Activated naive CD8-positive, alpha-beta T cell treated with anti-CD3 and anti-CD28 coated beads, Interleukin-2, amount 50 U/mL, for 24 hours (primary cell): ENCODE measurements around the gene ARHGAP23.
A peak's percentile ranks its signal among the peaks of the same experiment; 100 is the strongest.
"Not testable (repeated sequence)": the region's sequence is repeated elsewhere in the genome, so short reads cannot be mapped to it uniquely, and the experiment has no call there.

Experiments
- ATAC-seq: fragments of 150-1000 bp; cut with Tn5 transposase; one replicate; pipeline ENCODE4 v1.10.0; 2021
- DNase-seq: peaks from one replicate; pipeline ENCODE4 v3.0.0; 2021
- H3K27ac Mint-ChIP-seq: one replicate; pipeline ENCODE4 v1.8.0; 2021; ENCODE audit warnings: mild to moderate bottlenecking, mixed read lengths
- H3K27me3 Mint-ChIP-seq: one replicate; pipeline ENCODE4 v1.8.0; 2021; ENCODE audit warnings: mixed read lengths
- H3K36me3 Mint-ChIP-seq: one replicate; pipeline ENCODE4 v1.8.0; 2021; ENCODE audit warnings: low read depth, mixed read lengths
- H3K4me1 Mint-ChIP-seq: one replicate; pipeline ENCODE4 v1.8.0; 2021; ENCODE audit warnings: mixed read lengths
- H3K4me3 Mint-ChIP-seq: one replicate; pipeline ENCODE4 v1.8.0; 2021; ENCODE audit warnings: mild to moderate bottlenecking, moderate library complexity, mixed read lengths
- H3K9me3 Mint-ChIP-seq: one replicate; pipeline ENCODE4 v1.8.0; 2021; ENCODE audit warnings: mixed read lengths

The ARHGAP23 gene

GRCh38 chr17:38429476-38430100, 1.3 kb downstream of the ARHGAP23 start:
- Mint-ChIP-seq H3K27ac (no peak overlapping the region), H3K27me3 (peaks cover 25% of the 10 kb centered on the region), H3K9me3 (no peaks in the 10 kb centered on the region), H3K36me3 (no peaks in the 10 kb centered on the region), H3K4me1 (peaks cover 12% of the 10 kb centered on the region), H3K4me3 (peak overlapping the region; percentile 50)
- DNase-seq (no peak), ATAC-seq (no peak)

DNA sequence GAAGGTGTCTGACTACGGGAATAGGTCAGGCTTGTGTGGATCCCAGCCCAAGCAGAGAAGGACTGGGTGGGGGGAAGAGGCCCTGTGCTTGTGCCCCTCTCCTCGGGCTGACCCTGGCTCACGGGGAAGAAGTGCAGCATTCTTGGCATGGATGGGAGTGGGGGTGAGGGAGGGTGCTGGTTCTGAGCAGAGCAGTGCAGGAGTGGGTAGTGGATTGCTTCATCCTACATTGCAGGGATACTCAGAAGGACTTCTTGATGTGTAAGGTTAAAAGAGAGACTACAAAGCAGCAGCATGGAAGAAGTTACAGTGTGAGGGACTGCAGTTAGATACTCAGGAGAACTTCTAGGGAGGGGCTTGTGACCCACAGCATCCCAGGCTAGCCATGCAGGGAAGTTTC, 2.1 kb downstream of the ARHGAP23 start:
- H3K4me3 Mint-ChIP-seq: no peak overlapping the region
- H3K4me1 Mint-ChIP-seq: peaks cover 12% of the 10 kb centered on the region
- H3K9me3 Mint-ChIP-seq: no peaks in the 10 kb centered on the region
- no peak overlapping the region for H3K27ac Mint-ChIP-seq
- DNase-seq (no peak), ATAC-seq (no peak)
- no peaks in the 10 kb centered on the region for H3K36me3 Mint-ChIP-seq
- peaks cover 19% of the 10 kb centered on the region for H3K27me3 Mint-ChIP-seq

DNA sequence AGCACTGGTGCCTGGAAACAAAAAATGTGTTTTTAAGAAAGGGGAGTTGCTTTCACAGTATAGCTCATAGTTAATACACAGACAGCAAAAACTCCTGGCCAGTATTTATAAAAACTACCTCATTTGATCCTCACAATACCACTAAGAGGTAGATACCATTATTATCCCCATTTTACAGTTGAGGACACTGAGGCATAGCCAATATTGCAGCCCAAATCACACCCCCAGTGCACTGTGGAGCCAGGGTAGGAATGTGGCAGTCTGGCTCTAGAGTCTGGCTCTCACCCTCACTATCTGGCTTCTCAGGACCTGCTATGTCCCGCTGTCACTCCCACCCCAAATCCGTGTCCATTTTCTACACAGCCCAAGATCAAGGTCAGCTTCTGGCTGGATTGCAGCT, 2.6 kb downstream of the ARHGAP23 start:
- H3K36me3 Mint-ChIP-seq: no peaks in the 10 kb centered on the region
- H3K4me3 Mint-ChIP-seq: no peak overlapping the region
- ATAC-seq (no peak), DNase-seq (no peak)
- H3K4me1 Mint-ChIP-seq: peaks cover 12% of the 10 kb centered on the region
- H3K27me3 Mint-ChIP-seq: peaks cover 19% of the 10 kb centered on the region
- no peaks in the 10 kb centered on the region for H3K9me3 Mint-ChIP-seq
- no peak overlapping the region for H3K27ac Mint-ChIP-seq

DNA sequence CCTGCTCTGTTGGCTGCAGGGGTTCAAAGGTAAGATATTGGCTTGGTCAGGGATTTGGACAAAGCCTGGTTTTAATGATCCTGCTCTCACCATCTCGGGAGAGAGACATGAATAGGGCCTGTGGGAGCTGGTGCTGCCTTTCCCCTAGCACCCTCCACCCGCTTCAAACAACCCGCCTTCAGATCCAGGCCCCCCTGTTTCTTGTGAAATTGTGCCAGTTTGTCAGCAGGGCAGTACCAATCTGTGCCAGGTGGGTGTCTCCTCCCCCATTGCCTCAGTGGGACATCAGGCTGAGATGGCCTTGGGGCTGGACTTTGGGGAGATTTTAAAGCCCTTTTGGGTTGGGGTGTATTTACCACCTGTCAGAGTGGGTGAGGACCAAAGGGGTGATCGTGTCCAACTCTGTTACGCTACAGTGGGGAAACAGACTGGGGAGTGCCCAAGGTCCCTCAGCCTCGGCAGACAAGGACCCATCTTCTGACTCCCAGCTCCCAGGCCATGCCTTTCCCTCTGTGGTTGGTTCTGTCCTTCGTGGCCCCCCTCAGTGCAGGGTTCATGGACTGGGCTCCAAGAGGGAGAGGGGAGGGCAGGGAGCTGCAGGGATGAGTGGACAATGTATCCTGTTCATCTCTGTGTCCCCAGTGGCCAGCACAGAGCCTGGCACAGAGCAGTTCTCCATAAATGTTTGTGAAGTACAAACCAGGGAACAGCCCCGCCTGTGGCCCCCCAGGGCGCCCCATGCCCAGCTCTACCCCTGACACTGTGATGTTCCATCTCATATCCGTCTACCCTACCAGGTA, 3.3 kb downstream of the ARHGAP23 start:
- Mint-ChIP-seq H3K9me3 (no peaks in the 10 kb centered on the region), H3K36me3 (no peaks in the 10 kb centered on the region), H3K4me3 (no peak overlapping the region), H3K4me1 (peaks cover 12% of the 10 kb centered on the region), H3K27ac (no peak overlapping the region), H3K27me3 (peaks cover 19% of the 10 kb centered on the region)
- no peak for ATAC-seq
- no peak for DNase-seq

GRCh38 chr17:38434178-38434665, 6.0 kb downstream of the ARHGAP23 start:
- H3K27ac Mint-ChIP-seq: no peak overlapping the region
- no peaks in the 10 kb centered on the region for H3K9me3 Mint-ChIP-seq
- H3K27me3 Mint-ChIP-seq: peaks cover 10% of the 10 kb centered on the region
- H3K4me3 Mint-ChIP-seq: no peak overlapping the region
- peaks cover 3% of the 10 kb centered on the region for H3K4me1 Mint-ChIP-seq
- ATAC-seq (no peak), DNase-seq (no peak)
- no peaks in the 10 kb centered on the region for H3K36me3 Mint-ChIP-seq

GRCh38 chr17:38435795-38436194, 7.5 kb downstream of the ARHGAP23 start:
- H3K9me3 Mint-ChIP-seq: no peaks in the 10 kb centered on the region
- no peaks in the 10 kb centered on the region for H3K4me1 Mint-ChIP-seq
- no peak overlapping the region for H3K4me3 Mint-ChIP-seq
- no peak overlapping the region for H3K27ac Mint-ChIP-seq
- ATAC-seq: no peak
- no peak for DNase-seq
- H3K27me3 Mint-ChIP-seq: no peaks in the 10 kb centered on the region
- no peaks in the 10 kb centered on the region for H3K36me3 Mint-ChIP-seq

DNA sequence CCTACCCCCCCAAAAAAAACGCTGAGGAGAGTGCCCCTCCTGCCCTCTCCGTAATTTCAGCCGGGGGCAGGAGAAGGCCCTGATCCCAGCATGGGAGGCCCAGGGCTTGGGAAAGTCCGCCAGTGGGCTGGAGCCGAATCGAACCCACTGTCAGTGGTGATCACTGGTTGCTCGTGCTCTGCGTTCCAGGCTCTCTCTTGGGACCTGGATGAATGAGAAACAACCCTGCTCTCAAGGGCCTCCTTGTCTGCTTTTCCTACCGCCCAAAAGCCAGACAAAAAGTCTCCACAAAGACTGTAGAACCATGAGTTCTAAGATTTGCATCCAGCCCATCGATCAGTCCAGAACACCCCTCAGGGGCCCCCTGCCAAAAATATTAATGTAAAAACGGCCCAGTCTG, 8.1 kb downstream of the ARHGAP23 start:
- H3K4me3 Mint-ChIP-seq: no peak overlapping the region
- no peaks in the 10 kb centered on the region for H3K9me3 Mint-ChIP-seq
- no peak overlapping the region for H3K27ac Mint-ChIP-seq
- DNase-seq (no peak), ATAC-seq (no peak)
- H3K36me3 Mint-ChIP-seq: no peaks in the 10 kb centered on the region
- no peaks in the 10 kb centered on the region for H3K4me1 Mint-ChIP-seq
- H3K27me3 Mint-ChIP-seq: no peaks in the 10 kb centered on the region

DNA sequence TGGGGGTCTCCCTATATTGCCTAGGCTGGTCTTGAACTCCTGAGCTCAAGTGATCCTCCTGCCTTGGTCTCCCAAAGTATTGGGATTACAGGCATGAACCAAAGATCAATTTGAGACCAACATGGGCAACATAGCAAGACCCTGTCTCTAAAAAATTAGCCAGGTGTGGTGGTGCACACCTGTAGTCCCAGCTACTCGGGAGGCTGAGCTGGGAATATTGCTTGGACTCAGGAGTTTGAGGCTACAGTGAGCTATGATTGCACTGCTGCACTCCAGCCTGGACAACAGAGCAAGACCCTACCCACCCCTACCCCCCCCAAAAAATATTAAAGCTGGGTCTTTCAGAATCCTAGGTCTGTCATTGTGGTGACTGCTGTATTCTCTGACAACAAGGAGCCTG, 9.0 kb downstream of the ARHGAP23 start:
- H3K4me3 Mint-ChIP-seq, H3K27me3 Mint-ChIP-seq, H3K36me3 Mint-ChIP-seq, ATAC-seq, H3K4me1 Mint-ChIP-seq, H3K9me3 Mint-ChIP-seq, H3K27ac Mint-ChIP-seq, DNase-seq: not testable (repeated sequence)

DNA sequence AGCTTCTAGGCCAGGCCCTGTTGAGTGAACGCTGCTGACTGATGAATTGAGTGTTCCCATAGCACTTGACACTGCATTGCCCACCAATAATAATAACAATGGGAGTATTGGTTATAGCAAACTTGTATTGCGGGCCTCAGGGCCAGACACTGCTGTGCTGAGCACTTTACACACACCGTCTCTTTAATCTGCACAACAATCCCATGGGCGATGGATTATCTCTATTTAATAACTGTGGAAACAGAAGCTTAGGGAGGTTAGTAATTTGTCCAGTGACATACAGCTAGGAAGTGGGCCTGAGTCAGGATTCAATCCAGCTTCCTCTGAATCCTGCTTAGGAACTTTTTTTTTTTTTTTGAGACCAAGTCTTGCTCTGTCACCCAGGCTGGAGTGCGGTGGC, 11.2 kb downstream of the ARHGAP23 start:
- DNase-seq (no peak), ATAC-seq (no peak)
- Mint-ChIP-seq H3K27ac (no peak overlapping the region), H3K9me3 (no peaks in the 10 kb centered on the region), H3K36me3 (no peaks in the 10 kb centered on the region), H3K27me3 (peaks cover 2% of the 10 kb centered on the region), H3K4me3 (no peak overlapping the region), H3K4me1 (no peaks in the 10 kb centered on the region)

- Mint-ChIP-seq H3K36me3 (no peaks in the 10 kb centered on the region), H3K27me3 (peaks cover 2% of the 10 kb centered on the region), H3K4me3 (no peak overlapping the region), H3K27ac (no peak overlapping the region), H3K9me3 (no peaks in the 10 kb centered on the region), H3K4me1 (no peaks in the 10 kb centered on the region)
- ATAC-seq: no peak
- DNase-seq: no peak
Measured at GRCh38 chr17:38440614-38441397, 12.5 kb downstream of the ARHGAP23 start.

- no peak overlapping the region for H3K4me3 Mint-ChIP-seq
- no peaks in the 10 kb centered on the region for H3K9me3 Mint-ChIP-seq
- no peak overlapping the region for H3K27ac Mint-ChIP-seq
- peaks cover 2% of the 10 kb centered on the region for H3K27me3 Mint-ChIP-seq
- no peaks in the 10 kb centered on the region for H3K36me3 Mint-ChIP-seq
- no peak for ATAC-seq
- no peaks in the 10 kb centered on the region for H3K4me1 Mint-ChIP-seq
- no peak for DNase-seq
Measured at GRCh38 chr17:38441429-38442061, 13.3 kb downstream of the ARHGAP23 start.

DNA sequence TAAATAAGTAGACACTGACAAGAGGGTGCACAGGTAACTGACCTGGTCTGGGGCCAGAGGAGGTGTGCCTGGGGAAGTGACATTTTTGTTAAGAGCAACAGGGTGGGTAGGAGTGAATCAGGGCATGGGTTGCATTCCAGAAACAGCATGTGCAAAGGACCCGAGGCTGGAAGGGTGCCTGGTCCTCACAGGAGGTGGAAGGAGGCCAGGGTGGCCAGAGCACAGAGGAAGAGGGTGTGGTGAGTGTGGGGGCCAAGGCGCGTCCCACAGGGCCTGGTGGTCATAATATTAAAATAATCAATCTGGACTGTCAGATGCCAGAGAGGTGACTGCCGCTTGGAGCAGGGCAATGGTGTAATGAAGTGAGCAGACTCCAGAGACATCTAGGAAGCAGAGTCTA, 14.3 kb downstream of the ARHGAP23 start:
- no peak for ATAC-seq
- no peaks in the 10 kb centered on the region for H3K9me3 Mint-ChIP-seq

DNA sequence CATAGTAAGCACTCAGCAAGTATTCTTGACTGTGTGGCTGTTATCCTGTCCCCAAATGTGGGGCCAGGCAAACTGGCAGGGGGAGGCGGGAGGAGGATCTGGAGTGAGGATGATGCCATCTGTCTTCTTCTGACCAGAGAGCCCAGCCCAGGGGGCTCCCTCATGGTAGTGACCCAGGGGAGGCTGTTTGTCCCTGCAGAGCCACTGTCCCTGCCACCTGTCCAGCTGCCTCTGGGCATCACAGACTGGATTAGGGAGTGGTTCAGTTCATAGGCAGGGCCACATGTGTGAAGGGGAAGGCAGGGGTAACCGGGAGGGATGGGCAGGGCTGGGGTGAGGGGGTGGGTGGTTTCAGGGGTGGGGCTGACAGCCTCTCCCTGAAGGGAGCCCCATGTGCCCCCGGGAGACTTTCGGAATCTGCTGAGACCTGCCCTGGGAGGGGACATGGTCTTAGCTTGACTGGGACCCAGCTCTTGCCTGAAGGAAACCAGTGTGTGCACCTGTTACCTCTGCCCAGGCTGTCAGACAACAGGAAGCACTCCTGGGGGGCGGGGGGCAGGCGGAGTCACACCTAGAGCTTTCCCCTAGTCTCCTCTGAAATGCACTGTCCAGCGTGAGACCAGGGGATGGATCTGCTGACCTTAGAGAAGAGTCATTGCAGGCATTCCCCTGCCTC, 15.2 kb downstream of the ARHGAP23 start:
- no peak for DNase-seq
- no peaks in the 10 kb centered on the region for H3K9me3 Mint-ChIP-seq
- H3K4me1 Mint-ChIP-seq: no peaks in the 10 kb centered on the region
- H3K27ac Mint-ChIP-seq: no peak overlapping the region
- H3K27me3 Mint-ChIP-seq: peaks cover 2% of the 10 kb centered on the region
- H3K36me3 Mint-ChIP-seq: no peaks in the 10 kb centered on the region
- H3K4me3 Mint-ChIP-seq: no peak overlapping the region
- no peak for ATAC-seq

More for the DNA sequence above, 14.3 kb downstream of the ARHGAP23 start:
- Mint-ChIP-seq H3K4me1 (no peaks in the 10 kb centered on the region), H3K4me3 (no peak overlapping the region), H3K36me3 (no peaks in the 10 kb centered on the region), H3K27ac (no peak overlapping the region), H3K27me3 (peaks cover 2% of the 10 kb centered on the region)
- DNase-seq: no peak

DNA sequence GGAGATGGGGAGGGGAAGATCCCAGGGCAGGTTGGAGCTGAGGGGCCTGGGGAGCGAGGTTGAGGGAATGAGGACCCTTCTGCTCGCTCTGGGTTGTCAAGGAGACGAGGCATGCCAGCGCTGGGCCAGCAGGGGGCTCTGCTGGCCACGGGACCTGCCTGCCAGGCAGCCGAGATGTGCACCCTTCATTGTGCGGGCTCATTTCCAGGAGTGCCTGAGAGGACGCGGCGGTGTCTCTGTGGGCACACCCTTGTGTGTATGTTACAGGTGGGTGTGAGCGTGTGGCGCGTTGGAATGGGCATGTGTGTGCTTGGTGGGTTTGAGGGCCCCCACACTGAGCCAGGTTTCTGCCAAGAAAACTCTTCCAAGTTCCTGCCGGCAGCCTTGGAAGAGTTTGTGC, 15.9 kb downstream of the ARHGAP23 start:
- Mint-ChIP-seq H3K36me3 (no peaks in the 10 kb centered on the region), H3K9me3 (no peaks in the 10 kb centered on the region), H3K4me1 (no peaks in the 10 kb centered on the region), H3K27ac (no peak overlapping the region), H3K4me3 (no peak overlapping the region), H3K27me3 (peaks cover 2% of the 10 kb centered on the region)
- DNase-seq (peak; percentile 54), ATAC-seq (peak; percentile 79)
